Cardiac fibroblast (primary cell): ENCODE results near the gene RBBP4.

Source experiments
- DNase-seq, 2 donors: peaks; one replicate each; pipeline versions ENCODE4 v3.0.0 to v3.0.0-alpha.2; 2010; ENCODE audit warnings: low read depth in 2 of 2
- H3K4me3 ChIP-seq, 2 donors: replicated peaks in 1 of 2; 1 replicate in 1 of 2; 2 replicates in 1 of 2; pipeline ENCODE4 v1.5.1; 2011; ENCODE audit warnings: low read depth in 2 of 2, low read length in 2 of 2, mild to moderate bottlenecking in 2 of 2, moderate library complexity in 1 of 2
- TF ChIP-seq, protein P1 (sequence below): IDR thresholded peaks from one replicate; pipeline ENCODE4 v1.5.1; 2011; ENCODE audit warnings: low read depth, mild to moderate bottlenecking, low read length, inconsistent platforms

RBBP4 gene

DNA sequence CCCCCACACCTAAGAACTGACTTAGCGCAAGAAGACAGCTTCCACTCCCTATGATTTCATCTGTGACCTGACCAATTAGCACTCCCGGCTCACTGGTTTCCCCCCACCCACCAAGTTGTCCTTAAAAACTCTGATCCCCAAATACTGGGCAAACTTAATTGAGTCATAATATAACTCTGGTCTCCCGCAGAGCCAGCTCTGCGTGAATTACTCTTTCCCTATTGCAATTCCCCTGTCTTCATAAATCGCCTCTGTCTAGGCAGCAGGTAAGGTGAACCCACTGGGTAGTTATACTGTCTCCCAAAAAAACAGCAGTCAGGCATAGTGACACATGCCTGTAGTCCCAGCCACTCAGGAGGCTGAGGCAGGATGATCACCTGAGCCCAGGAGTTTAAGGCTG is 37.5 kb upstream of the RBBP4 start:
- TF ChIP-seq, protein P1, sequence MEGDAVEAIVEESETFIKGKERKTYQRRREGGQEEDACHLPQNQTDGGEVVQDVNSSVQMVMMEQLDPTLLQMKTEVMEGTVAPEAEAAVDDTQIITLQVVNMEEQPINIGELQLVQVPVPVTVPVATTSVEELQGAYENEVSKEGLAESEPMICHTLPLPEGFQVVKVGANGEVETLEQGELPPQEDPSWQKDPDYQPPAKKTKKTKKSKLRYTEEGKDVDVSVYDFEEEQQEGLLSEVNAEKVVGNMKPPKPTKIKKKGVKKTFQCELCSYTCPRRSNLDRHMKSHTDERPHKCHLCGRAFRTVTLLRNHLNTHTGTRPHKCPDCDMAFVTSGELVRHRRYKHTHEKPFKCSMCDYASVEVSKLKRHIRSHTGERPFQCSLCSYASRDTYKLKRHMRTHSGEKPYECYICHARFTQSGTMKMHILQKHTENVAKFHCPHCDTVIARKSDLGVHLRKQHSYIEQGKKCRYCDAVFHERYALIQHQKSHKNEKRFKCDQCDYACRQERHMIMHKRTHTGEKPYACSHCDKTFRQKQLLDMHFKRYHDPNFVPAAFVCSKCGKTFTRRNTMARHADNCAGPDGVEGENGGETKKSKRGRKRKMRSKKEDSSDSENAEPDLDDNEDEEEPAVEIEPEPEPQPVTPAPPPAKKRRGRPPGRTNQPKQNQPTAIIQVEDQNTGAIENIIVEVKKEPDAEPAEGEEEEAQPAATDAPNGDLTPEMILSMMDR, result no peak
- DNase-seq, result no peak
- H3K4me3 ChIP-seq, result no peak overlapping the region

DNA sequence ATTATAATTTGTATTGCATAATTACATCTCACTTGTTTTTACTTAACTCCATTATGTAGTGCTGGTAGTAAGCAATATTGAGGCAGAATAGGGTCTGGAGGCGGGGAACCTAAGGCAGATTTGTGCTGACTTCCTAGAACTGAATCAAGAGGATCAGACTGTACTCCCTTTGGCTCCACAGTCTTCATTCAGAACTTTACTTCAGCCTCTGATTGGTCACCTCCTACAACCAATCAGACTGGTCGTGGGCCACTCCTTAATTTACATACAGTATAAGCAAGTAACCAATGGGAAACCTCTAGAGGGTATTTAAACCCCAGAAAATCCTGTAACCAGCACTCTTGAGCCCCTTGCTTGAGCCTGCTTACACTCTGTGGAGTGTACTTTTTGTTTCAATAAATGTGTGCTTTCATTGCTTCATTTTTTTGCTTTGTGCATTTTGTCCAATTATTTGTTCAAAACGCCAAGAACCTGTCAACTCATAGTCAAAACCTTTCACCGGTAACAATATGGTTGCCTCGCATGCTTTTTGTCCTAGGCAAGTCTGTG is 32.3 kb upstream of the RBBP4 start:
- TF ChIP-seq, protein P1, result no peak
- peak in 1 of 2 donors; percentile 23 for DNase-seq
- no peak overlapping the region for H3K4me3 ChIP-seq

DNA sequence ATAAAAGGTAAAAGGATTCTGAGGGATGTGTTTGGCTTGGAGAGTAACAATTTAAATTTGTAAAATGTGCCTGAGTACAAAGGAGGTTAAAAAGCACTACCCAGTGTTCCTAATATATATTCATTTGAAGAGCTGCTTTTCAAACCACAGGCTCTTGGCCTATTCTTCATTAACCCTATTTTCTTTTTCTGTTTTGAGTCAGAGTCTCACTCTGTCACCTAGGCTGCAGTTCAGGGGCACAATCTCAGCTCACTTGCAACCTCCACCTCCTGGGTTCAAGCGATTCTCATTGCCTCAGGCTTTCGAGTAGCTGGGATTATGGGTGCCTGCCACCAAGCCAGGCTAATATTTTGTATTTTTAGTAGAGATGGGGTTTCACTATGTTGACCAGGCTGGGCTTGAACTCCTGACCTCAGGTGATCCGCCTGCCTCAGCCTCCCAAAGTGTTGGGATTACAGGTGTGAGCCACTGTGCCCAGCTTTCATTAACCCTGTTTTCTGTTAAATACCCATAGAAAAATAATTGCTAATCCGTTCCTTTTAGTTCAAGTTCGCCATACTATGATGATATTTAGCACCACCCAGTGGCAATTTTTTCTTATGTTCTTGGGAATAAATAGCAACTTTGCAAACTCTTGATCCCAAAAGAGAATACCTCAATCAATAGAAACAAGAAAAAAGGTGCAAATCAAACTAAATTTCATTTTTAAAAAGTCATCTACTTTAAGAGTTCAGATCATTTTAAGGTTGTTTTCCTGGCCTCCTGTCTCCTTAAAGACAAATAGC is 31.1 kb upstream of the RBBP4 start:
- TF ChIP-seq, protein P1, result peak; percentile 10

DNA sequence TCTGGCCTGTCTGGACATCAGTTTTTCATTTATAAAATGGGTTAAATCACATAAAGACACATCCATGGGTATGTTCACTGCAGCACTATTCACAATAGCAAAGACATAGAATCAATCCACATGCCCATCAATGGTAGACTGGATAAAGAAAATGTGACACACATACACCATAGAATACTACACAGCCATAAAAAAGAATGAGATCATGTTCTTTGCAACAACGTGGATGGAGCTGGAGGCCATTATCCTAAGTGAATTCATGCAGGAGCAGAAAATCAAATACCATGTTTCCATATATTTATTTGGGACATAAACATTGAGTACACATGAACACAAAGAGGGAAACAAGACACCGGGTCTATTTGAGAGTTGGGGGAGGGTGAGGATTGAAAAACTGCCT is 28.8 kb upstream of the RBBP4 start:
- H3K4me3 ChIP-seq, result no peak overlapping the region
- no peak for DNase-seq
- TF ChIP-seq, protein P1, result no peak

More for the DNA sequence above, 31.1 kb upstream of the RBBP4 start:
- H3K4me3 ChIP-seq, result no peak overlapping the region
- peak; percentile 46 to 55 for DNase-seq

DNA sequence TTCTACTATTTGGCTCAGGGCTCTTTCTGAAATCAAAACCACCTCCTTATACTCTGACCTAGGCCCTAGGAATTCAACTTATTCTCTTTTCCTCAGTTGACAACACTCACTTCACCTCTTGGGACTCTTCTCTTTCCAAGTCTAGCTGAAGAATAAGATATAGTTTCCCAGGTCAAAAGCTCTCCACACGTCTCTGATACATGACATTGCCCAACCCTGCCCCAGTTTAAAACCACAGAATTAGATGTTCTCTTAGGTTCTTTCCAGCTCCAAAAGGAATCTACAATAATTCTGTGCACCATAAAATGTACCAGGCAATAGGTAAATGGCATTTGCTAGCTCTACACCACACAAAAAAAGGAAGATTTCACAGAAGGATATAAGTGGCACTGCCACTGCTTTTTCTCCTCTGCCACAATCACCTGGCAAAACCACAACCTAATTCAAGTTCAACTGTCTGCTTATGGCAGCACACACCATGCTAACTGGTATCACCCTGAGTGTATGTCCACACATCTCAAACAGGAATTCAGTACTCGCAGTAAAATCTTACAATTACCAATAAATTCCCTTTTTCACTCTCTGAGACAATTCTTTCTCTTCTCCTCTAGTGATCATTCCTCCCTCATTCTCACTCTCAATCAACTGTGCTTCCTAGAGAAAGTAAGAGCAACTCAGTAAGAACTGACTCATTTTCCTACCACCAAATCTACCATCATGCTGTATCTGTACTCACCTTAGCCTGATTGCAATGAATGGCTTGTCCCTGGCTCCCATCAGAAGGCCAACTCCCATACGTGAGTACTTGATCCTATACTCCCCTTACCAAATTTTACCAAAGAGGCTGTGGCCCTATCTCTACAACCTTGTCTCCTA is 28.0 kb upstream of the RBBP4 start:
- H3K4me3 ChIP-seq, result no peak overlapping the region
- TF ChIP-seq, protein P1, result no peak
- no peak for DNase-seq

DNA sequence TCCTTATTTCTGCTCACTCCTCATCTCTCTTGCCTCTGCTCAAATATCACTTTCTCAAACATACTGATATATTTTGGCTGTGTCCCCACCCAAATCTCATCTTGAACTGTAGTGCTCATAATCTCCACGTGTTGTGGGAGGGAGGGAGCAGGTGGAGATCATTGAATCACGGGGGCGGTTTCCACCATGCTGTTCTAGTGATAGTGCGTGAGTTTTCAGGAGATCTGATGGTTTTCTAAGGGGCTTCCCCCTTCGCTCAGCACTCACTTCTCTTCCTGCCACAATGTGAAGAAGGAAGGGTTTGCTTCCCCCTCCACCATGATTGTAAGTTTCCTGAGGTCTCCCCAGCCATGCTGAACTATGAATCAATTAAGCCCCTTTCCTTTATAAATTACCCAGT is 27.2 kb upstream of the RBBP4 start:
- TF ChIP-seq, protein P1, result no peak
- no peak overlapping the region for H3K4me3 ChIP-seq
- DNase-seq, result no peak
